ENCODE data around the gene PLAAT2.

- TF ChIP-seq CTCF (IDR thresholded peaks at IDR 0.05) (no peak), POLR2A (IDR thresholded peaks at IDR 0.05; ENCODE audit: low read depth) (no peak)
Observed at GRCh38 chr11:63521896-63522295, 41.3 kb downstream of the PLAAT2 start.
